GM18858 (cell line): ENCODE measurements around the gene PEX1.
"Not testable (repeated sequence)": the region's sequence is repeated elsewhere in the genome, so short reads cannot be mapped to it uniquely, and the experiment has no call there.

Experiments
- ATAC-seq: cut with Tn5 transposase; IDR thresholded peaks from one replicate; pipeline ENCODE4 v1.9.1; 2021; ENCODE audit not compliant: unreplicated experiment

Gene PEX1

GRCh38 chr7:92506363-92506762 is 22.0 kb downstream of the PEX1 start:
- ATAC-seq: no peak

GRCh38 chr7:92504563-92504962 is 23.8 kb downstream of the PEX1 start:
- ATAC-seq: no peak

GRCh38 chr7:92503767-92504166 is 24.6 kb downstream of the PEX1 start:
- no peak for ATAC-seq

- no peak for ATAC-seq
Measured at GRCh38 chr7:92498557-92498956, 29.8 kb downstream of the PEX1 start.

- no peak for ATAC-seq
Measured at GRCh38 chr7:92496876-92497275, 31.4 kb downstream of the PEX1 start.

GRCh38 chr7:92489634-92490033 is 38.7 kb downstream of the PEX1 start:
- ATAC-seq: no peak

GRCh38 chr7:92487804-92488203 is 40.5 kb downstream of the PEX1 start:
- no peak for ATAC-seq

- no peak for ATAC-seq
Measured at GRCh38 chr7:92485974-92486373, 42.3 kb downstream of the PEX1 start.

- no peak for ATAC-seq
Measured at GRCh38 chr7:92485267-92485892, 42.9 kb downstream of the PEX1 start.

- not testable (repeated sequence) for ATAC-seq
Measured at GRCh38 chr7:92484226-92484625, 44.1 kb downstream of the PEX1 start.

GRCh38 chr7:92483624-92484023 is 44.7 kb downstream of the PEX1 start:
- ATAC-seq: not testable (repeated sequence)

- not testable (repeated sequence) for ATAC-seq
Measured at GRCh38 chr7:92479146-92479545, 49.2 kb downstream of the PEX1 start.

GRCh38 chr7:92478711-92479110 is 49.6 kb downstream of the PEX1 start:
- ATAC-seq: no peak

- no peak for ATAC-seq
Measured at GRCh38 chr7:92478095-92478494, 50.2 kb downstream of the PEX1 start.

- not testable (repeated sequence) for ATAC-seq
Measured at GRCh38 chr7:92477681-92478080, 50.6 kb downstream of the PEX1 start, which contains the start of gene ERVW-1. TSS of gene ERVW-1 (minus strand) at chr7:92477946. CDS start at chr7:92470381, 7,565 bp downstream.

- not testable (repeated sequence) for ATAC-seq
Measured at GRCh38 chr7:92475851-92476590, 52.3 kb downstream of the PEX1 start.

- ATAC-seq: not testable (repeated sequence)
Measured at GRCh38 chr7:92475261-92475770, 53.0 kb downstream of the PEX1 start.

GRCh38 chr7:92473989-92474388 is 54.3 kb downstream of the PEX1 start:
- ATAC-seq: not testable (repeated sequence)

GRCh38 chr7:92468589-92468988 is 59.7 kb downstream of the PEX1 start:
- not testable (repeated sequence) for ATAC-seq

GRCh38 chr7:92466682-92467081 is 61.6 kb downstream of the PEX1 start:
- ATAC-seq: no peak

GRCh38 chr7:92464515-92464914 is 63.8 kb downstream of the PEX1 start:
- ATAC-seq: no peak

GRCh38 chr7:92462560-92462959 is 65.8 kb downstream of the PEX1 start:
- ATAC-seq: no peak
